Mucosa of rectum (tissue), 2 donors: ENCODE data around the gene GPR162.
A peak's percentile ranks its signal among the peaks of the same experiment; 100 is the strongest.
"Not testable (repeated sequence)": the region's sequence is repeated elsewhere in the genome, so short reads cannot be mapped to it uniquely, and the experiment has no call there.

Experiments
- H3K27ac ChIP-seq, 2 donors: one replicate each; pipeline ENCODE4 v1.7.0; 2013; ENCODE audit warnings: inconsistent platforms in 2 of 2, low read depth in 2 of 2, low read length in 2 of 2
- H3K27me3 ChIP-seq, 2 donors: one replicate each; pipeline ENCODE4 v1.7.0; 2013; ENCODE audit warnings: low read length in 2 of 2; ENCODE audit not compliant: control insufficient read depth in 2 of 2, insufficient read depth in 2 of 2
- H3K36me3 ChIP-seq, 2 donors: one replicate each; pipeline ENCODE4 v1.7.0; 2013; ENCODE audit warnings: low read length in 2 of 2; ENCODE audit not compliant: control insufficient read depth in 2 of 2, insufficient read depth in 2 of 2
- H3K4me1 ChIP-seq, 2 donors: one replicate each; pipeline ENCODE4 v1.7.0; 2013; ENCODE audit warnings: low read length in 2 of 2, mild to moderate bottlenecking in 1 of 2; ENCODE audit not compliant: control insufficient read depth in 2 of 2, insufficient read depth in 2 of 2
- H3K4me3 ChIP-seq, 2 donors: one replicate each; pipeline ENCODE4 v1.7.0; 2013; ENCODE audit warnings: low read length in 2 of 2
- H3K9ac ChIP-seq, 2 donors: one replicate each; pipeline ENCODE4 v1.7.0; 2013; ENCODE audit warnings: low read length in 2 of 2, low read depth in 1 of 2, mild to moderate bottlenecking in 1 of 2
- H3K9me3 ChIP-seq, 2 donors: one replicate each; pipeline ENCODE4 v1.7.0; 2013; ENCODE audit warnings: low read length in 2 of 2; ENCODE audit not compliant: control insufficient read depth in 2 of 2
- donor health status: healthy.
- donor health status: Normal muscosa, but diverticular disease.

Gene GPR162

GRCh38 chr12:6872073-6873048, 50.7 kb downstream of the GPR162 start:
- H3K4me1 ChIP-seq: peaks cover 42 to 47% of the 10 kb centered on the region in 2 donors
- peaks cover 19 to 20% of the 10 kb centered on the region in 2 donors for H3K36me3 ChIP-seq
- H3K9ac ChIP-seq: peak overlapping the region; percentile 88 to 96
- no peaks in the 10 kb centered on the region for H3K27me3 ChIP-seq
- peak overlapping the region; percentile 83 to 94 for H3K4me3 ChIP-seq
- peak overlapping the region; percentile 85 to 90 for H3K27ac ChIP-seq
- H3K9me3 ChIP-seq: no peaks in the 10 kb centered on the region

DNA sequence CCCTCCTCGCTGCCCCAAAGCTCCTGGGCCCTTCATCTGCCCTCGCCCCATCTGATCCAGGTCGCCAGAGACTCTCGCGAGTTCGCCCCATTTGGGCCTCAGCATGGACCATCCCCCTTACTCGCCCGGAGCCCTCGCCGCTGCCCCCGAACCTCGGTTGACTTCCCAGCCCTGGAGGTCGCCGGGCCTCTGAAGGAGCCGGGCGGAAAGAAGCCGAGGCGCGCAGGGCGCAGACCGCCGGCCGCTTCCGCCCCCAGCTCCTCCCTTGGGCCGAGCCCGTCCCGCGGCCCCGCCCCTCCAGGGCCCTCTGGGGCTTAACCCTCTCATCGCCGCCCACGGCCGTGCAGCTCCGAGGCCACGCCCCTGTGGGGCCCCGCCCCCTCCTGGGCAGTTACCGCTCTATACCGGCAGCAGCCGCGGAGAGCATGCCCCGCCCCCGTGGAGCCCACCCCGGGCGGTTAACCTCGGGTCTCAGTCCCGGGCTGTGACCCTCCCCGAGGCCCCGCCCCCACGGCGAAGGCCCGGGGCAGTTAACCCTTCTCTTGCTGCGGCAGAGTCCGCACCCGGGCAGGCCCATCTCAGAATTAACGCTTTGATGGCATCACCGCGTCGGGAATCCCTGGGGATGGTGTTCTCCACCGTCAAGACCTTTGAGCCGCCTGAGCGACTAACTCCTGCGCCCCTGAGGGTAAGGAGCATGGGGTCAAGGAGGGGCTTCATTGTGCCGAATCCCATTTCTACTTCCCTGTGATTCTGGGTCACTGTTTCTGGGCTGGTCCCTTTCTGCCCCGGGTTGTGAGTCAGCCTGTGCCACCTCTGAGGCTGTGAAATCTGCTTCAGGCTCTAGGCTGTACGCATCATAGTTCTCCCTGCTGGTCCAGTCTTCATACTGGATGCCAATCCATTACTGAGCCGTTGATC, 51.7 kb downstream of the GPR162 start, which contains the start of gene SPSB2:
Gene SPSB2 (minus strand): TSS at position 210 of the 921 bp plus-strand sequence. CDS start 402 bp downstream, outside the sequence.
- H3K9ac ChIP-seq: peak within 1 kb of the TSS; percentile 88 to 96

GRCh38 chr12:6874015-6874368, 52.4 kb downstream of the GPR162 start:
- Histone ChIP-seq H3K9ac (peak overlapping the region; percentile 74 to 76), H3K36me3 (peaks cover 19 to 20% of the 10 kb centered on the region in 2 donors), H3K27ac (peak overlapping the region; percentile 78 to 90), H3K4me1 (peaks cover 30 to 38% of the 10 kb centered on the region in 2 donors), H3K4me3 (peak overlapping the region; percentile 83 to 94)
- not testable (repeated sequence) for H3K9me3 ChIP-seq, H3K27me3 ChIP-seq

More for the DNA sequence above, 51.7 kb downstream of the GPR162 start, which contains the start of gene SPSB2:
- Histone ChIP-seq H3K4me3 (peak within 1 kb of the TSS; percentile 83 to 94), H3K27me3 (no peaks in the 10 kb centered on the region), H3K36me3 (peaks cover 19 to 20% of the 10 kb centered on the region in 2 donors), H3K4me1 (peaks cover 36 to 44% of the 10 kb centered on the region in 2 donors), H3K9me3 (no peaks in the 10 kb centered on the region), H3K27ac (peak within 1 kb of the TSS; percentile 85 to 90)
